Fibroblast of pulmonary artery (primary cell): Measurements from ENCODE around the gene NCCRP1.

Experiments
- DNase-seq: peaks from one replicate; pipeline ENCODE4 v3.0.0-alpha.2; 2010; ENCODE audit warnings: low read depth
- H3K4me3 ChIP-seq: replicated peaks from 2 replicates; pipeline ENCODE4 v1.5.1; 2011; ENCODE audit warnings: low read depth, mild to moderate bottlenecking, control low read depth, low read length, moderate library complexity
- CTCF ChIP-seq: IDR thresholded peaks from 2 replicates; pipeline ENCODE4 v1.5.1; 2011; ENCODE audit warnings: mild to moderate bottlenecking, control low read depth, low read length, inconsistent platforms; ENCODE audit errors: missing control alignments

NCCRP1 gene

GRCh38 chr19:39196860-39197562 lies at the start of gene NCCRP1:
NCCRP1 (plus strand) TSS chr19:39196964; CDS start chr19:39196983, 19 bp downstream.
- no peak within 1 kb of the TSS for H3K4me3 ChIP-seq
- no peak for DNase-seq
- TF ChIP-seq CTCF: no peak

- no peak for DNase-seq
- no peak overlapping the region for H3K4me3 ChIP-seq
- TF ChIP-seq CTCF: no peak
Measured at GRCh38 chr19:39147480-39147879, 49.3 kb upstream of the NCCRP1 start.

DNA sequence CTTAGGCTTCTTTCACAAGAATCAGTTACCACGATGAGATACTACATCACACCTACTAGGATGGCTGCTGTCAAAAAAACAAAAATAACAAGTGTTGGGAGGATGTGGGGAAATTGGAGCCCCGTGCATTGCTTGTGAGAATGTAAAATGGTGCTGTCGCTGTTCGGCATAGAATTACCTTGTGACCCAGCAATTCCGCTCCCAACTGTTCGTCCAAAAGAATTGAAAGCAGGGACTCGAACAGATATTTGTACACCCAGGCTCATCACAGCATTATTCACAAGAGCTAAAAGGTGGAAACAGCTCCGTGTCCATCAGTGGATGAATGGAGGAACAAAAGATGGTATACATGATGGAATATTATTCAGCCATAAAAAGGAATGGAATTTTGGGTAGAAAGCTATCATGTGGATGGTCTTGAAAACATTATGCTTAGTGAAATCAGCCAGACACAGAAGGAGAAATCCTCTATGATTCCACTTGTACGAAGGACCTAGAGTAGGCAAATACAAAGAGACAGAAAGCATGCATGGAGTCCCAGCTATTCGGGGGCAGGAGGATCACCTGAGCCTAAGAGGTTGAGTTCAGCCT lies 47.7 kb upstream of the NCCRP1 start:
- no peak overlapping the region for H3K4me3 ChIP-seq
- no peak for TF ChIP-seq CTCF
- DNase-seq: no peak

GRCh38 chr19:39150235-39150634 lies 46.5 kb upstream of the NCCRP1 start:
- no peak overlapping the region for H3K4me3 ChIP-seq
- no peak for DNase-seq
- no peak for TF ChIP-seq CTCF

GRCh38 chr19:39150807-39151600 lies 45.8 kb upstream of the NCCRP1 start:
- no peak overlapping the region for H3K4me3 ChIP-seq
- TF ChIP-seq CTCF: no peak
- DNase-seq: no peak

DNA sequence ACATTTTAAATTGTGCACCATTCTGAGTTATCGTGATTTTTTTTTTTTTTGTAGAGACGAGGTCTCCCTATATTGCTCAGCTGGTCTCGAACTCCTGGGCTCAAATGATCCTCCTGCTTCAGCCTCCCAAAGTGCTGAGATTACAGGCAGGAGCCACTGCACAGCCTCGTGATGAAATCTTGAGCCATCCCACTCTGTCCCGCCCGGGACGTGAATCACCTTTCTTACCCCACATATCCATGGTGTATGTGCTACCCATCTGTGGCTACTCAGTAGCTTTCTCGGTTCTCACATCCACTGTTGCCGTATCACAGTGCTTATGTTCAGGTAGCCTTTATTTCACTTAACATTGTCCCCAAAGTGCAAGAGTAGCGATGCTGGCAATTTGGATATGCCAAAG lies 44.7 kb upstream of the NCCRP1 start:
- no peak for DNase-seq
- H3K4me3 ChIP-seq: no peak overlapping the region
- TF ChIP-seq CTCF: no peak
